ENCODE measurements around the gene RRP9. TPM values are rescaled to one million over a fixed set of nuclear protein-coding genes. Genes with fewer than 3 reads are reported as not detected.

RRP9 gene
- total and polyA plus RNA-seq, 2 donors (not counting 3 experiments of a cell fraction or from before 2014, with no cell fraction given): 26.0 to 30.1 TPM

DNA sequence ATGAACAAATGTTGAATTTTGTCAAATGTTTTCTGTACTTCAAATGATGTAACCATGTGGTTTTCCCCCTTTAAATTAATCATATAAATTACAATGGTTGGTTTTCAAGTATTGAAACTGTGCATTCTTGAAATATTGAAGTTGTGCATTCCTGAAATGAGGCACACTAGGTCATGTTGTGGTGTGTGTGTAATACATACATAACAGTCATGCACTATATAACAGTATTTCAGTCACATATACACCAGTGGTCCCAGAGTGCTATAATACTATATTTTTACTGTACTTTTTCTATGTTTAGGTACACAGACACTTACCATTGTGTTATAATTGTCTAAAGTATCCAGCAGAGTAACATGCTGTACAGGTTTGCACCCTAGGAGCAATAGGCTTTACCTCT, 55.3 kb downstream of the RRP9 start:
- Histone ChIP-seq H3K79me2 (ENCODE audit: control insufficient read depth, insufficient read depth, low read length) (no peaks in the 10 kb centered on the region), H3K4me3 (replicated peaks in 1 of 3; ENCODE audit: insufficient read depth in 1 of 3, low read depth in 1 of 3, low read length in 3 of 3) (no peak overlapping the region), H3K9me1 (replicated peaks; ENCODE audit: control insufficient read depth, extremely low read depth, insufficient read depth, low read length) (no peaks in the 10 kb centered on the region), H3K4me2 (ENCODE audit: insufficient read depth, low read length) (no peak overlapping the region), H3K4me1 (ENCODE audit: control insufficient read depth, extremely low read depth, insufficient read depth, low read length) (no peaks in the 10 kb centered on the region), H3K36me3 (ENCODE audit: control insufficient read depth in 2 of 2, extremely low read depth in 1 of 2, insufficient read depth in 2 of 2, low read length in 2 of 2) (no peaks in the 10 kb centered on the region), H4K20me1 (replicated peaks; ENCODE audit: control insufficient read depth, extremely low read depth, insufficient read depth, low read length) (no peaks in the 10 kb centered on the region), H3K9ac (replicated peaks; ENCODE audit: extremely low read depth, insufficient read depth, low read length) (no peak overlapping the region), H2AFZ (ENCODE audit: low read depth, low read length) (no peak overlapping the region), H3K9me3 (replicated peaks; ENCODE audit: control insufficient read depth, insufficient read depth, low read length) (no peaks in the 10 kb centered on the region), H3K27me3 (ENCODE audit: control insufficient read depth in 2 of 2, insufficient read depth in 2 of 2, low read length in 2 of 2) (peaks cover 0 to 10% of the 10 kb centered on the region in 2 experiments), H3K27ac (ENCODE audit: insufficient read depth, low read depth, low read length) (no peak overlapping the region)
- ChIA-PET POLR2A (no interaction called here), CTCF (no interaction called here)
- no TSS peak for BruUV-seq (replicated peaks)
- no peak for TF ChIP-seq EZH2 (IDR thresholded peaks at IDR 0.05; ENCODE audit: borderline replicate concordance, low read depth, low read length, severe bottlenecking)
- TF ChIP-seq, protein P1, sequence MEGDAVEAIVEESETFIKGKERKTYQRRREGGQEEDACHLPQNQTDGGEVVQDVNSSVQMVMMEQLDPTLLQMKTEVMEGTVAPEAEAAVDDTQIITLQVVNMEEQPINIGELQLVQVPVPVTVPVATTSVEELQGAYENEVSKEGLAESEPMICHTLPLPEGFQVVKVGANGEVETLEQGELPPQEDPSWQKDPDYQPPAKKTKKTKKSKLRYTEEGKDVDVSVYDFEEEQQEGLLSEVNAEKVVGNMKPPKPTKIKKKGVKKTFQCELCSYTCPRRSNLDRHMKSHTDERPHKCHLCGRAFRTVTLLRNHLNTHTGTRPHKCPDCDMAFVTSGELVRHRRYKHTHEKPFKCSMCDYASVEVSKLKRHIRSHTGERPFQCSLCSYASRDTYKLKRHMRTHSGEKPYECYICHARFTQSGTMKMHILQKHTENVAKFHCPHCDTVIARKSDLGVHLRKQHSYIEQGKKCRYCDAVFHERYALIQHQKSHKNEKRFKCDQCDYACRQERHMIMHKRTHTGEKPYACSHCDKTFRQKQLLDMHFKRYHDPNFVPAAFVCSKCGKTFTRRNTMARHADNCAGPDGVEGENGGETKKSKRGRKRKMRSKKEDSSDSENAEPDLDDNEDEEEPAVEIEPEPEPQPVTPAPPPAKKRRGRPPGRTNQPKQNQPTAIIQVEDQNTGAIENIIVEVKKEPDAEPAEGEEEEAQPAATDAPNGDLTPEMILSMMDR (IDR thresholded peaks at IDR 0.05; ENCODE audit: extremely low read depth in 1 of 2, insufficient read depth in 1 of 2, low read depth in 1 of 2, low read length in 2 of 2): no peak
- no peak for TF ChIP-seq POLR2A (IDR thresholded peaks at IDR 0.05; ENCODE audit: low read depth, low read length)
- TF ChIP-seq, protein P2, sequence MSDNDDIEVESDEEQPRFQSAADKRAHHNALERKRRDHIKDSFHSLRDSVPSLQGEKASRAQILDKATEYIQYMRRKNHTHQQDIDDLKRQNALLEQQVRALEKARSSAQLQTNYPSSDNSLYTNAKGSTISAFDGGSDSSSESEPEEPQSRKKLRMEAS (IDR thresholded peaks at IDR 0.05; ENCODE audit: insufficient read depth, insufficient read length): no peak
- TF ChIP-seq GATA2 (IDR thresholded peaks at IDR 0.05; ENCODE audit: insufficient read depth, insufficient read length, low read depth, low read length): no peak
- no peak for TF ChIP-seq JUN (IDR thresholded peaks at IDR 0.05; ENCODE audit: borderline replicate concordance, insufficient read depth, insufficient read length, low read depth)
- TF ChIP-seq FOS (IDR thresholded peaks at IDR 0.05; ENCODE audit: borderline replicate concordance, insufficient read depth, low read length): no peak
- no peak for TF ChIP-seq POLR2AphosphoS5 (IDR thresholded peaks at IDR 0.05; ENCODE audit: insufficient read depth, low read depth, low read length)
- TF ChIP-seq MYC (IDR thresholded peaks at IDR 0.05; ENCODE audit: low read depth, low read length): no peak
- intact Hi-C loops (cut with micrococcal nuclease) (no loop called here), dilution Hi-C loops (cut with MboI; ENCODE audit: extremely low pct_ligation_motif_present, low sequenced_read_pairs) (no loop called here)
- no peak for DNase-seq (ENCODE audit: low read depth, low spot score)
- FAIRE-seq: no peak

Small RNA genes lying within 50 kb of the gene (small RNA-seq; reads per million reads assigned to genes)
- not detected for gene AC115284.1 (ENCODE audit: insufficient read depth, insufficient read length, low read depth, low replicate concordance)

Other genes with a start within 250 kb of the RRP9 start
- 0.51 TPM in 2 replicates for gene GRM2, start 234.8 kb downstream of the RRP9 start, total RNA-seq
- gene GRM2, start 234.8 kb downstream of the RRP9 start, polyA plus RNA-seq: 0.10 and 0.22 TPM in 2 replicates
- not detected in 2 replicates for gene IQCF6, start 162.7 kb downstream of the RRP9 start, total RNA-seq
- gene IQCF6, start 162.7 kb downstream of the RRP9 start, polyA plus RNA-seq: not detected in 2 replicates
- not detected in 2 replicates for gene IQCF2, start 80.3 kb downstream of the RRP9 start, total RNA-seq
- gene IQCF2, start 80.3 kb downstream of the RRP9 start, polyA plus RNA-seq: not detected in 2 replicates
- not detected in 2 replicates for gene IQCF5, start 66.3 kb downstream of the RRP9 start, total RNA-seq
- gene IQCF5, start 66.3 kb downstream of the RRP9 start, polyA plus RNA-seq: not detected in 2 replicates
- not detected in 2 replicates for gene IQCF1, start 38.6 kb downstream of the RRP9 start, total RNA-seq
- not detected in 2 replicates for gene IQCF1, start 38.6 kb downstream of the RRP9 start, polyA plus RNA-seq
- gene PARP3, start 459 bp upstream of the RRP9 start, total RNA-seq: 10.0 and 11.0 TPM in 2 replicates
- 13.3 and 13.8 TPM in 2 replicates for gene PARP3, start 459 bp upstream of the RRP9 start, polyA plus RNA-seq
- 0.15 TPM in 1 of 2 replicates, not detected in the other for gene GPR62, start 13.5 kb upstream of the RRP9 start, total RNA-seq
- 0.04 TPM in 1 of 2 replicates, not detected in the other for gene GPR62, start 13.5 kb upstream of the RRP9 start, polyA plus RNA-seq
- gene PCBP4, start 25.6 kb upstream of the RRP9 start, total RNA-seq: 42.7 and 46.5 TPM in 2 replicates
- 63.1 and 75.4 TPM in 2 replicates for gene PCBP4, start 25.6 kb upstream of the RRP9 start, polyA plus RNA-seq
- 15.8 and 20.5 TPM in 2 replicates for gene ABHD14B, start 32.1 kb upstream of the RRP9 start, total RNA-seq
- gene ABHD14B, start 32.1 kb upstream of the RRP9 start, polyA plus RNA-seq: 50.3 and 54.3 TPM in 2 replicates
- 6.6 and 8.2 TPM in 2 replicates for gene ABHD14A, start 33.2 kb upstream of the RRP9 start, total RNA-seq
- 23.7 and 30.6 TPM in 2 replicates for gene ABHD14A, start 33.2 kb upstream of the RRP9 start, polyA plus RNA-seq
- 12.3 and 13.4 TPM in 2 replicates for gene ACY1, start 41.6 kb upstream of the RRP9 start, total RNA-seq
- gene ACY1, start 41.6 kb upstream of the RRP9 start, polyA plus RNA-seq: 32.9 and 41.2 TPM in 2 replicates
- 1,127 and 1,236 TPM in 2 replicates for gene RPL29, start 54.0 kb upstream of the RRP9 start, total RNA-seq
- 2,177 and 2,233 TPM in 2 replicates for gene RPL29, start 54.0 kb upstream of the RRP9 start, polyA plus RNA-seq
- 29.2 and 30.5 TPM in 2 replicates for gene DUSP7, start 114.7 kb upstream of the RRP9 start, total RNA-seq
- gene DUSP7, start 114.7 kb upstream of the RRP9 start, polyA plus RNA-seq: 37.7 and 38.7 TPM in 2 replicates
- 16.7 and 19.4 TPM in 2 replicates for gene POC1A, start 212.5 kb upstream of the RRP9 start, total RNA-seq
- gene POC1A, start 212.5 kb upstream of the RRP9 start, polyA plus RNA-seq: 14.8 and 14.9 TPM in 2 replicates

All from endothelial cell of umbilical vein (primary cell).